Activated CD4-positive, alpha-beta T cell treated with anti-CD3 and anti-CD28 coated beads, Interleukin-10, Interleukin-2, amounts not matched to agents 100 ng/mL and 50 ng/mL, durations not matched to agents 16 hours and 8 hours (primary cell): ENCODE data around the gene FGD6.
"Not testable (repeated sequence)": the region's sequence is repeated elsewhere in the genome, so short reads cannot be mapped to it uniquely, and the experiment has no call there.

Experiments used
- DNase-seq: peaks from one replicate; pipeline ENCODE4 v3.0.0-alpha.2; 2020

Gene FGD6

DNA sequence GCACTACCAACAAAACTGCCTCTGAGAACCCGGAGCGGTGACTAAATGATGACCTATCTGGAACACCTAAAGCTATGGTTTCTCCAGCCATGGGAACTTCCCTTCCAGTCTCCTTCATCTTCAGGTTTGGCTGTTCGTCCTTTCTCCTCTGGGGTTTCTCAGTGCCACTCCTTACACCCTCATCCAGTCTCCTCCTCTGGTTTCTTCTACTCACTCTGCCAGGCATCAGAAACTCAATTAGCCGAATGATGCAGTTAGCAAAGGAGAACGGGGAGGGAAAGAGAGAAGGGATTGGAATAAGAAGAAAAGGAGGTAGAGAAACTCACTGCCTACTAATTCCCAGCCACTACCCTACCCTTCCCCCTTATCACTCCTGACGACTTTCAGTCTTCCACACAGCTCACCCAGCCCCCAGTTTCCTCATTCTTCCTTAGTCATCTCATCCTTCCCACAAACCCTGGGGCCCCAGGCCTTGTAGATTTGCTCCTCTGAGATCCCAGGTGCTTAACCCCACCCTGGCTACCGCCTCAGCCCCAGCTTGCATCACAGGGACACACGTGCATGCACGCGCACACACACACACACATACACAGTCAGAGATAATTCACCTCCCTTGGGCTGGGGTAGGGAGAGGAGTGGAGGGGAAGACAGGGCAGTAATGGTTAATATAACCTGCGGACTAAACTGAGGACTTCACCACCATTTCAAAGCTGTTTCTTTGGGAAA lies 13.0 kb downstream of the FGD6 start:
- DNase-seq = no peak

GRCh38 chr12:95203487-95204030 lies 13.7 kb downstream of the FGD6 start:
- DNase-seq = no peak

GRCh38 chr12:95202691-95203486 lies 14.4 kb downstream of the FGD6 start:
- no peak for DNase-seq

DNA sequence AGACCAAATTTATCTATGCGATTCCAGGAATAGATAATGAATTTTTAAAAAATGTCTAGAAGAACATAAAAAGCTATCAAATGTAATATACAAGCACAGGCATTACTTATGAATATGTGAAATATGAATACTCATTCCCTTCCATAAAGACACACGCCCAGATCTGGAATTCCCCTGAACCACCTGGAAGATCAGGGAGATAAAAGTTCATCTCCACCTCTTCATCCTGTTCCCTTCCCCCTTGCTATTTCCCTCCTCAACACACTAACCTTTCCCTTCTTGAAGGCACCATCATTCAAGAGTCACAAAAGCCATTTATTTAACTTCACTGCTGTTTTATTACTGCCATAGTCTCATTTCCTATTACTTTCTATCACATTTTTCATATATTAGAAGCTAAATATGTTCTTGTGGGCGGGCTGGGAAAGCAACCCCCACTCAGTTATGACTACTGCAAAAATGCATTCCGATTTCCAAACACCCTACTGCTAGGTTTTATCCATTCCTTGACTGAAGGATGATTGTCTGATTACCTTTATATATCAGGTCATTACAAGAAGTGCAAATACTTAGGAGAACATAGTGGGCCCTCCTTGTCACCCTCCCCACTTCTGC lies 16.1 kb downstream of the FGD6 start:
- DNase-seq = no peak

DNA sequence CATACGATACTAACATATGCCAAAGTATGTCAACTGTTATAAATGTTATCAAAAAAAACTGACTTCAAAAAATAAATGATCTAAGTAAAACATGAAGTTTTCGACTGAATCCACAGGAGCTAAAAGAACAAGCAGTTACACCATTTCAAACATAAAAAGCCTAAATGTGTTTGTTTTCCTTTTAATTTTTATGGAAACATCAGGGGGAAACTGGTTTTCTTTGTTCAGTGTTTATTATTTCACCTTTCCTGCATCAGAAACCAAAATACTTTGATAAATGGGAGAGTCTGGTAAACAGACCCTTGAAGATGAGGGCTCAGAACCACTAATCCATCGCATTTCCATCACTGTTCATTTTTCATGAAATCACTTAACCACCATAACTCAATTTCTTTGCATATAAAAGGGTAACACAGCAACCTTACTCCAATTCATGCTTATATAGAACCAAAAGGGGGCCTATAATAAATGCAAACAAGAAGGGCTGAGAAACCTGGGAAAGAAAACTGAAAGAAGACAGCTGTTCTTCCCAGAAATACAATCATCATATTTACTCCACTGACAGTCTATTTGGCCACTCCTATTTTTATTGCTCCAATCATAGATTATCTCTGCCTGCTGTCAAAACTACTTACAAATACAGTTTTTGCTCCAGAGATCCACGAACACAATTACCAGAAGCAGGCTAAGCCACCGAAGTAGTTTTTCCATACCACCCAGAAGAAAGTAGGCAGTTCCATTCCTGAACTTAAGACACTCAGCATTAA lies 17.0 kb downstream of the FGD6 start:
- DNase-seq = no peak

DNA sequence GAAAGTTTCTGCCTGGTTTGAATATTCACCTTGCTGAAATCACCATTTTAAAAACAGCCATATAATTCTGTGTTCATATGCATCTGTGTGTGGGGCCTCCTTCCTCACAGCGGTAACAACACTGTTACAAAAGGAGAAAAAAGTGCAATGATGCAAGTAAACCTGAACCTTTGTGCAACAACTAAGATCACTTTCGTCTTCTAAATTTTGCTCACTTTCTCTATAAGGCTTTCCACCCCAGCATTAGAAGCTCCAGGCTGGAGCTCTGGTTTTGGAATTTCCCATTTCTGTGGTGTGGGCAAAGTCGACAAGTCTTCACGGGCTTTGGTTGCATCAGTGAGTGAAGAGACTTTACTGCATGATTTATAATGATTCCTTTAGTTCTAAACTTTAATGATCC lies 18.4 kb downstream of the FGD6 start:
- DNase-seq = no peak

DNA sequence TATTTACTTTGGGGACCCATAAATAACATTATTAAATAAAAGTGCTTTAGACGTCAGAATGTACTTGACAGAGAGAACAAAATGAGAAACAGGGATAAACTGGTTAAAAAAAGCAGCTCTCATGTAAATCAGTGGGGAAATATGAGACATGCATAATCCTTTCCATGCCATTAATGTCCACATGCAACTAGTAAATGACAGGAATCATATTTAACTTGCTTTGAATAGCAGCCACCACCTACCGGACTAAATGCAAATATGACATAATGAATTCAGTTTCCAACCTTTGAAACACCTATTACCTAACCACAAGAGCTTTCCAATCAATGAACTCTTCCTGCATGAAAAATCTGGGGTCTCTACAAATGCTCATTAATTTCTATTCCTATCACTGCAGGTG lies 19.6 kb downstream of the FGD6 start:
- no peak for DNase-seq

- not testable (repeated sequence) for DNase-seq
Observed at GRCh38 chr12:95196875-95197569, 20.2 kb downstream of the FGD6 start.

- no peak for DNase-seq
Observed at GRCh38 chr12:95195122-95195521, 22.1 kb downstream of the FGD6 start.

GRCh38 chr12:95193139-95193538 lies 24.1 kb downstream of the FGD6 start:
- DNase-seq = no peak

- no peak for DNase-seq
Observed at GRCh38 chr12:95192271-95192670, 25.0 kb downstream of the FGD6 start.

DNA sequence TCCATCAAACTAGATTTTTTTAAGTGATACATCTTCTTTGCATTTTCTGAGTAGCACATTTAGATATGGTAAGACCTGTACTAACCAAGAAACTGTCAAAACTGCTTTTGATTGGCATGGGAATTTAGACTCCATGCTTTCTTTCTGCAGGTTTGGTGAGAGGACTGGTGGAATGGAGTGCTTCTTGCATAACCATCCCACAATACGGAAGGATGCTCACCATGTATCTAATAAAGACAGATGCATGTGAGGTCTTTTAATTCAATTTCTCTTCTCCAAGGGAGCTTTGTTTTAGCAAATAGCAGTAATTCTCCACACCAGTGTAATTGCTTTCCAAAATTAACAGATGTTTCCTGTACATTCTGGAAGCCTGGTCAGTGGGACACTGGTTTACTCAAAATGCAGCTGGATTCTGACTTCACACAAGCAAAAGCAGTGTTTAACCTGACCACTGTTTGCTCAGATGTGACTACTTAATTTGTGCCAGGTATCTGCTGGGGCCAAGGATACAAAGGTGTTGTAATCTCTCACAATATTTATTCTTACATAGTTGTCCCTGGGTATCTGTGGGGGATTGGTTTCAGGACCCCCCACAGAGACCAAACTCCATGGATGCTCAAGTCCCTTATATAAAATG lies 26.1 kb downstream of the FGD6 start:
- no peak for DNase-seq

DNA sequence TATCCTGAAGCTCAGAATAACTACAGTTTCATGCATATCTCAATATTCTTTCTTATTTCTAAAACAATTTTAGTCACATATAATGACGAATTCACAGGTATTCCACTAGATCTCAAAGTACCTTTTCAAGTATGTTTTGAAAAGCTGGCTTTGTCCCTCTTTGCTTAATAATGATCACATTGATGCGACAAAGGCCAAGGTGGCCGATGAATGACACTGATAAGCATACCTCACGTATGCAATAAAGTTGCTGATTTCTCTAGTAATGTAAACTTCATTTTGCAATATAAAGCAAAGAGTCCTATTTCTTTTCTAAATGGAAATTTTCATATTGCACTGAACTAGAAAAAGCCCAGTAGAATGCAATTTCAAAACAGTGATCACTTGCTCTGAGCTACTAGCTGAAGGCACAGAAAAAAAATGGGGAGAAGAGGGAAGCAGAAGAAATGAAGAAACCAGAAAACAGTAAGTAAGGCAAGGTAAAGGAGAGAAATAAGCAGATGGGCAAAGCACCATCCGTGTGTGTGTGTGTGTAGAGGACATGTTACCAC lies 29.3 kb downstream of the FGD6 start:
- no peak for DNase-seq

DNA sequence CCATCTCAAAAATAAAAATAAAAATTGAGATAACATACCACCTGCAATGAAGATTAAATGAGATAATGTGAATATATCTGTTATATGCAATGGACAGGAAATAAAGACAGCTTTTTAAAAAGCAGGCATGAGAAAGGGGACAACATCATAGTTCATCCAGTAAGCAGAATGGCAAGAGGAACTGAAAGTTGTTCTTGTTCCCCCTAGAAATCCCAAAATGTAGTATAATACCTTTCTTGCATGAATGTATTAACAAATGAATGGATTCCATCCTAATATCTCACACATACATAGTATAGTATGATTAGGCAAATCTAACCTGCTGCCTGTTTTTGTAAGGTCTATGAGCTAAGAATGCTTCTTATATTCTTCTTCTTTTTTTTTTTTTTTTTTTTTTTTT lies 31.4 kb downstream of the FGD6 start:
- no peak for DNase-seq

GRCh38 chr12:95185072-95185471 lies 32.2 kb downstream of the FGD6 start:
- DNase-seq = no peak

- DNase-seq = no peak
Observed at GRCh38 chr12:95184121-95184520, 33.1 kb downstream of the FGD6 start.

DNA sequence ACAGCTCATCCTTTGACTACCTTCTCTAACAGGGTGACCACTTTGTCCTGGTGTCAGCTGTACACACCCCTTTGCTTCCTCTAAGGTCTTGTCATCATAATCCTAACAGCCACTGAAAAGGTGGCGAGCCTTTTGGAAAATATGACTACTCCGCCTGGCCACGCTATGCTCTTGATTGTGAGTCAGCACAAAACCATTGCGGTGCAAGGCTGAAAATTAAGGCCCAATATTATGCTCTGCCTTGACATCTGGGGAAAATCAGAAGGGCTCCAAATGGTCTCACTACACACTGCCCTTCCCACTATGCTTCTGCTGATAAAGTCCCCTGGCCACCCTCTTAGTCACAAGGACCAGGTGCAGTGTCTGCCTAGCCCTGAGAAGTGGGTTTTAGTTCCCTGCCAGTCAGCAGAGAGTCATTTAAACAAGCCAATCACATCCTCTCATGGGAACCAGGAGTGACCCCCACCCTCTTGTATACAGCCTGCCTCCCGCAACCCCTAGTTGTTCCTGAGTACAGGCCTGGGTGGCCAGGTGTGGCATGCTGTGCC lies 34.3 kb downstream of the FGD6 start:
- peak; percentile 71 for DNase-seq

GRCh38 chr12:95181103-95181502 lies 36.2 kb downstream of the FGD6 start:
- DNase-seq = no peak

DNA sequence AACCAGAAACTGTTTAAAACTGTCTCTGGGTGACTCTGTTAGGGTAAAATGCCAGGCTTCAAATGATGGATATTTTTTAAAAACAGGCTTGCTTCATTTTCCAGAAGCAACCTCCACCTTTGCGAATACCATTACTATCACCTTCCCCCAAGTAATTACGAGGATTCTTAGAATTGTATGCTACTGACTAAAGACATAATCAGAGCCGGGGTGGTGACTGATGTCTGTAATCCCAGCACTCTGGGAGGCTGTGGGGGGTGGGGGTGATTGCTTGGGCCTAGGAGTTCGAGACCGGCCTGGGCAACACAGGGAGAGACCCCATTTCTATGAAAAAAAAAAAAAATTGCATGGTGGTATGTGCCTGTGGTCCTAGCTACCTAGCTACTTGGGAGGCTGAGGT lies 38.3 kb downstream of the FGD6 start:
- no peak for DNase-seq

- DNase-seq = no peak
Observed at GRCh38 chr12:95178136-95178535, 39.1 kb downstream of the FGD6 start.

DNA sequence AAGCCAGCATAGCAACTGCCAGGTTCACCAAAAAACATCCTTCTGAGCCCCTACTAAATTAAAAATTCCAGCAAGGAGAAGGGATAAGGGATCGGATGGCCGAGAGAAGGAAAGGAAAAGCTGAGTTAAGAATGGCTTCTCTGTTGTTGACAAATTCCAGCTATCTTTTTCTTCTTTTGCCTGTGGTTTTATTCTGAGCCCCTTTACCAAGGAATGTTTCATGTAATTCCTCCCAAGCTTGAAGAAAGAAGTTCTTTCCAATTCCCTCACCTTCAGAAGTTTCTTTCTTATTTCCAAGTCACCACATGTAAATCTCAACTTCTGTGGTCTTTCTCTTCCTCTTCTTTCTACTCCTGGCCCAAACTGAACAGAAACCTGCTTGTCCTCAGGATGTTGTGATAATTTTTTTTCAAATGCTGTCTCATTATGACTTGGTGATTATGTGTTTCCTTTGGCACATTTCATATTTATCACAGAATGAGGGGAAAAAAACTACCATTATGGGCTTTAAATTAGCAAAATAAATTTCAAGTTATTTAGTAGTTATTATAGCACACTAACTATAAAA lies 40.0 kb downstream of the FGD6 start:
- no peak for DNase-seq
